Germinal center (tissue), 1 donor: Measurements from ENCODE around the gene PFKFB1.

Experiments used
- DNase-seq: peaks from one replicate; pipeline ENCODE4 v3.0.0; 2012; ENCODE audit warnings: mixed read lengths, low spot score

Gene PFKFB1

GRCh38 chrX:54994099-54994498 is at the start of gene PFKFB1:
TSS of gene PFKFB1 (minus strand) at chrX:54994188. CDS start at chrX:54994007, 181 bp downstream.
- no peak for DNase-seq

- DNase-seq: no peak
Measured at GRCh38 chrX:55041514-55041913, 47.5 kb upstream of the PFKFB1 start.

- no peak for DNase-seq
Measured at GRCh38 chrX:55039471-55039870, 45.5 kb upstream of the PFKFB1 start.

- DNase-seq: no peak
Measured at GRCh38 chrX:55033429-55033828, 39.4 kb upstream of the PFKFB1 start.

- no peak for DNase-seq
Measured at GRCh38 chrX:55030271-55031205, 36.5 kb upstream of the PFKFB1 start, which contains the start of gene ALAS2. TSS of gene ALAS2 (minus strand) at chrX:55030977. CDS start at chrX:55026000, 4,977 bp downstream.

GRCh38 chrX:55029291-55029690 is 35.3 kb upstream of the PFKFB1 start:
- DNase-seq: no peak

- DNase-seq: no peak
Measured at GRCh38 chrX:55028611-55029010, 34.6 kb upstream of the PFKFB1 start.

GRCh38 chrX:55028040-55028439 is 34.1 kb upstream of the PFKFB1 start:
- no peak for DNase-seq

- no peak for DNase-seq
Measured at GRCh38 chrX:55026840-55027239, 32.9 kb upstream of the PFKFB1 start.

- DNase-seq: no peak
Measured at GRCh38 chrX:55026143-55026542, 32.2 kb upstream of the PFKFB1 start.

GRCh38 chrX:55014897-55015299 is 20.9 kb upstream of the PFKFB1 start:
- no peak for DNase-seq

GRCh38 chrX:55011294-55011693 is 17.3 kb upstream of the PFKFB1 start:
- no peak for DNase-seq

- DNase-seq: no peak
Measured at GRCh38 chrX:55008571-55009358, 14.8 kb upstream of the PFKFB1 start.

GRCh38 chrX:55007656-55008055 is 13.7 kb upstream of the PFKFB1 start:
- no peak for DNase-seq

- no peak for DNase-seq
Measured at GRCh38 chrX:55006827-55007621, 13.0 kb upstream of the PFKFB1 start.

GRCh38 chrX:55005256-55005655 is 11.3 kb upstream of the PFKFB1 start:
- no peak for DNase-seq

- DNase-seq: no peak
Measured at GRCh38 chrX:55004231-55004630, 10.2 kb upstream of the PFKFB1 start.

- peak; percentile 85 for DNase-seq
Measured at GRCh38 chrX:54999717-55000598, 6.0 kb upstream of the PFKFB1 start, which contains the start of gene APEX2. TSS of gene APEX2 (plus strand) at chrX:55000363. CDS start at chrX:55000423, 60 bp downstream.

- DNase-seq: no peak
Measured at GRCh38 chrX:54995621-54996020, 1.6 kb upstream of the PFKFB1 start.

- DNase-seq: no peak
Measured at GRCh38 chrX:54994668-54995351, 822 bp upstream of the PFKFB1 start.
